ENCODE data around the gene BUB3. TPM values are rescaled to one million over a fixed set of nuclear protein-coding genes. Genes with fewer than 3 reads are reported as not detected.

The BUB3 gene
- total and polyA plus RNA-seq, 2 of the 4 experiments (the other 2 are of a cell fraction) = 215 to 384 TPM

- Histone ChIP-seq H3K27ac (ENCODE audit: insufficient read depth, low read length) (no peak overlapping the region), H3K4ac (ENCODE audit: low read depth, low read length) (no peak overlapping the region), H2AK5ac (ENCODE audit: low read depth, low read length) (no peak overlapping the region), H3K9me3 (ENCODE audit: control insufficient read depth, insufficient read depth, low read length) (no peaks in the 10 kb centered on the region; the same call in 1 of the 2 replicates), H3K4me2 (ENCODE audit: low read depth, low read length) (no peak overlapping the region), H2BK120ac (ENCODE audit: low read depth, low read length) (no peak overlapping the region), H4K8ac (ENCODE audit: low read depth in 2 of 2, low read length in 2 of 2) (no peak overlapping the region), H2BK20ac (ENCODE audit: low read depth, low read length) (no peak overlapping the region), H2BK15ac (ENCODE audit: low read depth, low read length) (no peak overlapping the region), H4K91ac (ENCODE audit: insufficient read depth, low read depth, low read length) (no peak overlapping the region), H2AK9ac (replicated peaks; ENCODE audit: low read depth, low read length, poor library complexity) (no peak overlapping the region), H3K23ac (ENCODE audit: low read depth, low read length) (no peak overlapping the region), H4K5ac (ENCODE audit: low read depth, low read length) (no peak overlapping the region), H3K9me1 (ENCODE audit: insufficient read depth, low read length) (no peaks in the 10 kb centered on the region), H3K27me3 (ENCODE audit: control insufficient read depth, insufficient read depth, low read length) (peaks cover 85% of the 10 kb centered on the region), H2AFZ (replicated peaks; ENCODE audit: low read length, poor library complexity) (peak overlapping the region; percentile 18), H3K4me3 (ENCODE audit: insufficient read depth, low read depth, low read length) (no peak overlapping the region), H3K9ac (ENCODE audit: low read depth, low read length) (no peak overlapping the region), H4K20me1 (ENCODE audit: insufficient read depth, low read length) (0 out of 2 replicates have a peak, but pooled peaks cover 3% of the 10 kb centered on the region), H3K56ac (ENCODE audit: extremely low read depth, insufficient read depth, low read length) (no peak overlapping the region), H3K79me1 (ENCODE audit: low read depth in 1 of 2, low read length in 2 of 2) (no peaks in the 10 kb centered on the region), H3K4me1 (ENCODE audit: control insufficient read depth, insufficient read depth, low read length) (peaks cover 2% of the 10 kb centered on the region; the same call in 1 of the 2 replicates), H3K14ac (replicated peaks; ENCODE audit: low read depth, low read length) (no peak overlapping the region), H3K18ac (ENCODE audit: low read depth, low read length) (no peak overlapping the region), H2BK5ac (ENCODE audit: low read depth, low read length, poor library complexity, severe bottlenecking) (no peak overlapping the region), H3K36me3 (ENCODE audit: control insufficient read depth, insufficient read depth, low read length) (no peaks in the 10 kb centered on the region)
- no TSS peak for BruUV-seq (replicated peaks)
- ChIA-PET POLR2A (ENCODE audit: unreplicated experiment) (no interaction called here), CTCF (no interaction called here)
- no peak for ATAC-seq (ENCODE audit: low read depth)
- WGBS, 2 experiments (ENCODE audit: extremely low coverage in 2 of 2, insufficient read length in 1 of 2) = 4% methylated on average over 34 of the region's 42 CpGs; no CpG with 5 or more reads in 1 of the 2 experiments
- TF ChIP-seq USF2 (IDR thresholded peaks at IDR 0.05; ENCODE audit: low read depth, low read length) (no peak), ELK1 (IDR thresholded peaks at IDR 0.05; ENCODE audit: borderline replicate concordance, low read depth, low read length) (no peak), CEBPB (IDR thresholded peaks at IDR 0.05; ENCODE audit: low read depth, low read length) (no peak), FOS (IDR thresholded peaks at IDR 0.05; ENCODE audit: low read depth, low read length) (no peak), MXI1 (IDR thresholded peaks at IDR 0.05; ENCODE audit: borderline replicate concordance, low read depth, low read length) (no peak), RAD21 (IDR thresholded peaks at IDR 0.05; ENCODE audit: low read length) (no peak), RFX5 (IDR thresholded peaks at IDR 0.05; ENCODE audit: low read depth, low read length) (no peak), RCOR1 (IDR thresholded peaks at IDR 0.05; ENCODE audit: insufficient replicate concordance, low read length) (no peak), MAFK (IDR thresholded peaks at IDR 0.05; ENCODE audit: low read depth, low read length) (no peak), POLR2A (IDR thresholded peaks at IDR 0.05; ENCODE audit: low read depth, low read length) (no peak), NFE2L2 (IDR thresholded peaks at IDR 0.05; ENCODE audit: low read depth, low read length) (no peak), BHLHE40 (IDR thresholded peaks at IDR 0.05; ENCODE audit: low read depth, low read length) (no peak), CHD1 (IDR thresholded peaks at IDR 0.05; ENCODE audit: low read depth, low read length) (no peak), MAZ (IDR thresholded peaks at IDR 0.05; ENCODE audit: borderline replicate concordance, low read depth, low read length) (no peak)
- dilution Hi-C loops (cut with HindIII; ENCODE audit: low sequenced_read_pairs, unreplicated experiment) (no loop called here), intact Hi-C loops (cut with micrococcal nuclease) (no loop called here), in situ Hi-C loops (cut with MboI; ENCODE audit: low sequenced_read_pairs) (loop anchor here (5.0 to 25.0 kb wide), 3 partner anchors 418 to 1253 kb away; no protein-coding TSS in a partner anchor)
- DNase-seq = no peak
Observed at GRCh38 chr10:123134343-123134914, 19.8 kb upstream of the BUB3 start.

Data from IMR-90 (cell line).